IMR-90 (cell line): ENCODE results near the gene ARMC8. TPM values are rescaled to one million over a fixed set of nuclear protein-coding genes. Genes with fewer than 3 reads are reported as not detected.

Source experiments
- polyA plus RNA-seq, 3 experiments: library from polyadenylated mRNA; depleted of rRNA; stranded (reverse); fragments of >200 nt; gene quantifications; 2 replicates each; pipeline ENCODE4 v1.2.3, GENCODE V29; 2012; ENCODE audit warnings: low replicate concordance in 1 of 3
- total RNA-seq: library from RNA; depleted of rRNA; stranded (reverse); fragments of >200 nt; gene quantifications from 2 replicates; pipeline ENCODE4 v1.2.3, GENCODE V29; 2012
- TF ChIP-seq, protein P1 (sequence below): fragments of 150-350 bp; IDR thresholded peaks from 2 replicates; pipeline ENCODE4 v1.6.1; 2016; ENCODE audit warnings: low read depth, mild to moderate bottlenecking, low read length, moderate library complexity, borderline replicate concordance

ARMC8 gene
- total and polyA plus RNA-seq, 2 of the 4 experiments (the other 2 are of a cell fraction), result 39.1 to 75.1 TPM

DNA sequence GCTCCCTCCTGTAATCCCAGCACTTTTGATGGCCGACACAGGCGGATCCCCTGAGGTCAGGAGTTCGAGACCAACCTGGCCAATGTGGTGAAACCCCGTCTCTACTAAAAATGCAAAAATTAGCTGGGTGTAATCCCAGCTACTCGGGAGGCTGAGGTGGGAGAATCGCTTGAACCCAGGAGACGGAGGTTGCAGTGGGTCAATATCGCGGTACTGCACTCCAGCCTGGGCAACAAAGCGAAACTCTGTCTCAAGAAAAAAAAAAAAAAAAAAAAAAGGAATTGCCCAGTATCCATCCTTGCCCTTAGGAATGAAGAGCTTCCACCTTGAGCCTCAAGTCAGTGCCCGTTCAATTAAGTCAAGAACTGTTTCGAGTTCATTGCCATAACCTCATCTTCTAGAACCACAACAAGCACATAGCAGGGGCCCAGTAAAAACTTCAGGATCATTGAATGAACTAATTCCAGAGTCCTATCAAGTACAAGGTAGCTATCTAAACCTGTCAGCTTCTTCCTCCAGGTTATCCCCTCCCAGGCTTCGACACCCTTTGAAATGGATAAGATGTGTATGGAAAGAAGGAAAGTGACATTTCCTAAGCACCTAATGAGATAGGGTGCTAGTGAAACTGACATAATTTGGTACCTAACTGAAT is 13.2 kb upstream of the ARMC8 start (continued):
- TF ChIP-seq, protein P1, sequence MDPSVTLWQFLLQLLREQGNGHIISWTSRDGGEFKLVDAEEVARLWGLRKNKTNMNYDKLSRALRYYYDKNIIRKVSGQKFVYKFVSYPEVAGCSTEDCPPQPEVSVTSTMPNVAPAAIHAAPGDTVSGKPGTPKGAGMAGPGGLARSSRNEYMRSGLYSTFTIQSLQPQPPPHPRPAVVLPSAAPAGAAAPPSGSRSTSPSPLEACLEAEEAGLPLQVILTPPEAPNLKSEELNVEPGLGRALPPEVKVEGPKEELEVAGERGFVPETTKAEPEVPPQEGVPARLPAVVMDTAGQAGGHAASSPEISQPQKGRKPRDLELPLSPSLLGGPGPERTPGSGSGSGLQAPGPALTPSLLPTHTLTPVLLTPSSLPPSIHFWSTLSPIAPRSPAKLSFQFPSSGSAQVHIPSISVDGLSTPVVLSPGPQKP, result no peak
